K562 treated with DMSO at 1 percent for 4 hours (cell line): ENCODE results near the gene MRPL21. TPM values are rescaled to one million over a fixed set of nuclear protein-coding genes. Genes with fewer than 3 reads are reported as not detected.

Experiments used
- total RNA-seq: library from RNA; unstranded; fragments of 300-600 nt; gene quantifications from 2 replicates; pipeline ENCODE4 v1.2.3, GENCODE V29; 2022; ENCODE audit not compliant: insufficient read depth

The MRPL21 gene
- 148 and 172 TPM in 2 replicates for total RNA-seq

DNA sequence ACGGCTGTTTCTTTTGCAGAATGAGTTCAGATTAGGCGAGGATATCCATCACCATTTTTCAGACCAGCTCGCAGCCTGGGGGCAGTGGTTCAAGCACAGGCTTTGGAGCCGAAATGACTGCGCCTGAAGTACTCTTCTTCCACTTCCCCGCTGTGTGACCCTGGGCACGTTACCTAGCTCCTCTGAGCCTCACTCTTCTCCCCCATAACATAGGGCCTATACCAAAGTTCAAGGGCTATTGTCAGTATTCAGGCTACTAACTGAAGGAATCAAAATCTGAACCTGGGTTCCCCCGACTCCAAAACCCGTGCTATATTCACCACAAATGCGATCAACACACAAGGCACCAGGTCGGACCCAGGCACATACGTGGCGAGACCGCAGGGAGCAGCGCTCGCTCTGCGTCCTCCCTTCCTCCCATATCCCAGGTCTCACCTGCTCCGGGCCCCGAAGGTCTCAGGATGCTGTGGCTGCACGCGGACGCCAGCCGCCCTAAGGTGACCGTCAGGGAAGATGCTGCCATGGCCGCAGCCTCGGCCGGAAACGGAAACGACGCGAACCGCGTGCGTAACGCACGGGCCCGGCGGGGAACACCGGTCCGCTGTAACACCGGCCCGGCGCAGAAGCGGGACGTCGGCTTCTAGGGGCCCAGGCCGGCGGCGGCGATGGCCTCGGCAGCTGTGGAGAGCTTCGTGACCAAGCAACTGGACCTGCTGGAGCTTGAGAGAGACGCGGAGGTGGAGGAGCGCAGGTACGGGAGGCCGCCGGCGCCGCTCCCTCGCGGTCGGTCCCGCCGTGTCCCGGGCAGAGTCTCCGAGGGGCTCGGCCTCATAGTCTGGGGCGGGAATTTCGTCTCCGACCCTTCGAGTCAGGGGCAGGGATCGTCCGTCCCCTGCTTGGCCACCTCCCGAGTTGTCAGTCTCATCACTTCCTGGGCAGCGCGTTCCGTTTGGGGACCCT is at the start of gene MRPL21, which contains the start of gene IGHMBP2:
Gene MRPL21 (minus strand): TSS at position 545 of the 960 bp plus-strand sequence. CDS start 22 bp downstream, at position 523.
Gene IGHMBP2 (plus strand): TSS at position 604 of the 960 bp plus-strand sequence. CDS start 62 bp downstream, at position 666.

DNA sequence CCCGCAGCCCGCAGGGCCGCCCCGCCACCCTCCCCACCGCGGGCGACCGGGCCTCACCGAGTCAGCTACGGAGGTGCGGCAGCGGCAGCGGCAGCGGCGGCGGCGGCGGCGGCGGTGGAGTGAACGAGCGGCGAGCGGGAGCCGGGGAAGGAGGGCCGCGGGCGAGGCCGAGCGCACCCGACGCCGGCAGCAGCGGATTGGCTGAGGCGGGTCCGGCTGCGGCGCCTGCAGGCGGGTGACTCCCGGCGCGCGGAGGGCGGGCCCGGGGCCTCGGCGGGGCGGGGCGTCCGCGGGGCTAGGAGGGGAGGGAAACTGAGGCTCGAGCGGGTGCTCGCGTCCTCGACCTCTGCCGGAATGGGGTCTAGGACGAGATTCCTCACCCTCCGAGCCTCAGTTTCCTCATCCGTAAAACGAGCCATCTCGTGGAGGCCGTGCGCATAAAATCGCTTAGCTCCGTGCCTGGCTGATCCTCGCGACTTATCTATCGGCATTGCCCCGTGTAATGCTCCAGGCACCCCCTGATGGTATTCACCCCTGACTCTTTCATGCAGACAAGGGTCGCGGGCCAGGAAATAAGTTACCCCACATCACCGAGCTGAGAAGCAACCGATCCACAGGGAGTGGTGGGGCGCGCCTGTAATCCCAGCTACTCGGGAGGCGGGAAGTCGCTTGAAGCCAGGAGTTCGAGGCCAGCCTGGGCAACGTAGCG is 61.8 kb downstream of the MRPL21 start, which contains the start of gene CPT1A:
Gene CPT1A (minus strand): TSS at position 199 of the 709 bp plus-strand sequence. CDS start 26,442 bp downstream, outside the sequence.

Other genes with a start within 250 kb of the MRPL21 start
- 30.4 and 33.2 TPM in 2 replicates for gene GAL, start 219.3 kb downstream of the MRPL21 start, total RNA-seq
- 35.4 and 36.9 TPM in 2 replicates for gene TESMIN, start 152.3 kb downstream of the MRPL21 start, total RNA-seq
- gene CPT1A, start 61.9 kb downstream of the MRPL21 start, total RNA-seq, result 5.6 and 8.0 TPM in 2 replicates
- gene IGHMBP2, start 59 bp upstream of the MRPL21 start, total RNA-seq, result 10.6 and 12.8 TPM in 2 replicates
- not detected in 2 replicates for gene MRGPRD, start 77.2 kb upstream of the MRPL21 start, total RNA-seq
- not detected in 2 replicates for gene MRGPRF, start 109.4 kb upstream of the MRPL21 start, total RNA-seq
- gene TPCN2, start 145.1 kb upstream of the MRPL21 start, total RNA-seq, result 4.9 and 5.2 TPM in 2 replicates